ENCODE measurements around the gene ANXA6. TPM values are rescaled to one million over a fixed set of nuclear protein-coding genes. Genes with fewer than 3 reads are reported as not detected.

ANXA6 gene
- total and polyA plus RNA-seq, 9 of the 15 experiments (the other 6 are each of a cell fraction or from before 2014, with no cell fraction given), result 0.70 to 13.2 (median 8.3) TPM

DNA sequence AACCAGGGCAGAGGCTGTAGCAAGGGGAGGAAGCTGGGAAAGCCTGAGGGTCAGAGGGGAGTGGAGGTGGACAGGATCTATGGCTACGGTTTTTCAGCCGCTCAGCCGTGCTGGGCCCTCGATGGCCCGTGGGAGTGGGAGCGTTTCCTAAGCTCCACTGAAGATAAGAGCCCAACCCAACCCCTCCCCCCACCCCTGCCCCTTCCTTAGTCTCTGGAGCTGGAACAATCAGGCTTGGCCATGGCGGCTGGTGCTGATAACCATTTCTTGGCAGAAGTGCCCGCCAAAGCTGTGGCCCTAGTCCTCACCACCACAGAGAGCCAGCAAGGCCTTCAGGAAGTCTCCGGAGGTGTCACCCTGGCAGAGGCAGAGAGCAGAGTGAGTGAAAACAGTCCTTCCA lies 56.4 kb downstream of the ANXA6 start (continued):
- TF ChIP-seq, protein P1, sequence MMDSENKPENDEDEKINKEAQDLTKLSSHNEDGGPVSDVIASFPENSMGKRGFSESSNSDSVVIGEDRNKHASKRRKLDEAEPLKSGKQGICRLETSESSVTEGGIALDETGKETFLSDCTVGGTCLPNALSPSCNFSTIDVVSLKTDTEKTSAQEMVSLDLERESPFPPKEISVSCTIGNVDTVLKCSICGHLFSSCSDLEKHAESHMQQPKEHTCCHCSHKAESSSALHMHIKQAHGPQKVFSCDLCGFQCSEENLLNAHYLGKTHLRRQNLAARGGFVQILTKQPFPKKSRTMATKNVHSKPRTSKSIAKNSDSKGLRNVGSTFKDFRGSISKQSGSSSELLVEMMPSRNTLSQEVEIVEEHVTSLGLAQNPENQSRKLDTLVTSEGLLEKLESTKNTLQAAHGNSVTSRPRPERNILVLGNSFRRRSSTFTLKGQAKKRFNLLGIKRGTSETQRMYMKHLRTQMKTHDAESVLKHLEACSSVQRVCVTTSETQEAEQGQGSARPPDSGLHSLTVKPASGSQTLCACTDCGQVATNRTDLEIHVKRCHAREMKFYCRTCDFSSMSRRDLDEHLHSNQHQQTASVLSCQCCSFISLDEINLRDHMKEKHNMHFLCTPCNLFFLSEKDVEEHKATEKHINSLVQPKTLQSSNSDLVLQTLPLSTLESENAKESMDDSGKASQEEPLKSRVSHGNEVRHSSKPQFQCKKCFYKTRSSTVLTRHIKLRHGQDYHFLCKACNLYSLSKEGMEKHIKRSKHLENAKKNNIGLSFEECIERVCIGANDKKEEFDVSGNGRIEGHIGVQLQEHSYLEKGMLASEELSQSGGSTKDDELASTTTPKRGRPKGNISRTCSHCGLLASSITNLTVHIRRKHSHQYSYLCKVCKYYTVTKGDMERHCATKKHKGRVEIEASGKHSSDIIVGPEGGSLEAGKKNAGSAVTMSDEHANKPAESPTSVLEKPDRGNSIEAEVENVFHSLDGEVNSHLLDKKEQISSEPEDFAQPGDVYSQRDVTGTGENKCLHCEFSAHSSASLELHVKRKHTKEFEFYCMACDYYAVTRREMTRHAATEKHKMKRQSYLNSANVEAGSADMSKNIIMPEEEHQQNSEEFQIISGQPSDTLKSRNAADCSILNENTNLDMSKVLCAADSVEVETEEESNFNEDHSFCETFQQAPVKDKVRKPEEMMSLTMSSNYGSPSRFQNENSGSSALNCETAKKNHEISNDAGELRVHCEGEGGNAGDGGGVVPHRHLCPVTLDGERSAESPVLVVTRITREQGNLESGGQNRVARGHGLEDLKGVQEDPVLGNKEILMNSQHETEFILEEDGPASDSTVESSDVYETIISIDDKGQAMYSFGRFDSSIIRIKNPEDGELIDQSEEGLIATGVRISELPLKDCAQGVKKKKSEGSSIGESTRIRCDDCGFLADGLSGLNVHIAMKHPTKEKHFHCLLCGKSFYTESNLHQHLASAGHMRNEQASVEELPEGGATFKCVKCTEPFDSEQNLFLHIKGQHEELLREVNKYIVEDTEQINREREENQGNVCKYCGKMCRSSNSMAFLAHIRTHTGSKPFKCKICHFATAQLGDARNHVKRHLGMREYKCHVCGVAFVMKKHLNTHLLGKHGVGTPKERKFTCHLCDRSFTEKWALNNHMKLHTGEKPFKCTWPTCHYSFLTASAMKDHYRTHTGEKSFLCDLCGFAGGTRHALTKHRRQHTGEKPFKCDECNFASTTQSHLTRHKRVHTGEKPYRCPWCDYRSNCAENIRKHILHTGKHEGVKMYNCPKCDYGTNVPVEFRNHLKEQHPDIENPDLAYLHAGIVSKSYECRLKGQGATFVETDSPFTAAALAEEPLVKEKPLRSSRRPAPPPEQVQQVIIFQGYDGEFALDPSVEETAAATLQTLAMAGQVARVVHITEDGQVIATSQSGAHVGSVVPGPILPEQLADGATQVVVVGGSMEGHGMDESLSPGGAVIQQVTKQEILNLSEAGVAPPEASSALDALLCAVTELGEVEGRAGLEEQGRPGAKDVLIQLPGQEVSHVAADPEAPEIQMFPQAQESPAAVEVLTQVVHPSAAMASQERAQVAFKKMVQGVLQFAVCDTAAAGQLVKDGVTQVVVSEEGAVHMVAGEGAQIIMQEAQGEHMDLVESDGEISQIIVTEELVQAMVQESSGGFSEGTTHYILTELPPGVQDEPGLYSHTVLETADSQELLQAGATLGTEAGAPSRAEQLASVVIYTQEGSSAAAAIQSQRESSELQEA (IDR thresholded peaks at IDR 0.05; ENCODE audit: low read depth), result no peak
- TF ChIP-seq POLR2AphosphoS5 (IDR thresholded peaks at IDR 0.05; ENCODE audit: control insufficient read depth, insufficient read depth, low read depth, low read length) (no peak), POLR2A (conservative IDR thresholded peaks at IDR 0.05) (no peak), RNF2 (IDR thresholded peaks at IDR 0.05) (peak; percentile 77; the same call in 1 of the 2 replicates), KDM5B (IDR thresholded peaks at IDR 0.05; ENCODE audit: insufficient replicate concordance, low read depth, low read length) (no peak), MEF2D (tag; conservative IDR thresholded peaks at IDR 0.05; ENCODE audit: low read depth) (0 out of 2 replicates have a peak, but pooled peaks have one; percentile 17), KLF6 (CRISPR knock-in tag; IDR thresholded peaks at IDR 0.05; ENCODE audit: borderline replicate concordance) (no peak), ZNF324 (CRISPR knock-in tag; IDR thresholded peaks at IDR 0.05) (no peak), RFX1 (IDR thresholded peaks at IDR 0.05) (no peak), MTF1 (CRISPR knock-in tag; IDR thresholded peaks at IDR 0.05; ENCODE audit: borderline replicate concordance) (no peak), ZNF175 (CRISPR knock-in tag; IDR thresholded peaks at IDR 0.05; ENCODE audit: low read depth) (peak; percentile 24), ZNF830 (CRISPR knock-in tag; IDR thresholded peaks at IDR 0.05) (no peak), BRCA1 (IDR thresholded peaks at IDR 0.05) (no peak), BRCA1 (CRISPR knock-in tag; IDR thresholded peaks at IDR 0.05) (no peak)
- TF ChIP-seq, protein P2, sequence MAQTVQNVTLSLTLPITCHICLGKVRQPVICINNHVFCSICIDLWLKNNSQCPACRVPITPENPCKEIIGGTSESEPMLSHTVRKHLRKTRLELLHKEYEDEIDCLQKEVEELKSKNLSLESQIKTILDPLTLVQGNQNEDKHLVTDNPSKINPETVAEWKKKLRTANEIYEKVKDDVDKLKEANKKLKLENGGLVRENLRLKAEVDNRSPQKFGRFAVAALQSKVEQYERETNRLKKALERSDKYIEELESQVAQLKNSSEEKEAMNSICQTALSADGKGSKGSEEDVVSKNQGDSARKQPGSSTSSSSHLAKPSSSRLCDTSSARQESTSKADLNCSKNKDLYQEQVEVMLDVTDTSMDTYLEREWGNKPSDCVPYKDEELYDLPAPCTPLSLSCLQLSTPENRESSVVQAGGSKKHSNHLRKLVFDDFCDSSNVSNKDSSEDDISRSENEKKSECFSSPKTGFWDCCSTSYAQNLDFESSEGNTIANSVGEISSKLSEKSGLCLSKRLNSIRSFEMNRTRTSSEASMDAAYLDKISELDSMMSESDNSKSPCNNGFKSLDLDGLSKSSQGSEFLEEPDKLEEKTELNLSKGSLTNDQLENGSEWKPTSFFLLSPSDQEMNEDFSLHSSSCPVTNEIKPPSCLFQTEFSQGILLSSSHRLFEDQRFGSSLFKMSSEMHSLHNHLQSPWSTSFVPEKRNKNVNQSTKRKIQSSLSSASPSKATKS (CRISPR knock-in tag; IDR thresholded peaks at IDR 0.05), result no peak
- TF ChIP-seq, protein P3, sequence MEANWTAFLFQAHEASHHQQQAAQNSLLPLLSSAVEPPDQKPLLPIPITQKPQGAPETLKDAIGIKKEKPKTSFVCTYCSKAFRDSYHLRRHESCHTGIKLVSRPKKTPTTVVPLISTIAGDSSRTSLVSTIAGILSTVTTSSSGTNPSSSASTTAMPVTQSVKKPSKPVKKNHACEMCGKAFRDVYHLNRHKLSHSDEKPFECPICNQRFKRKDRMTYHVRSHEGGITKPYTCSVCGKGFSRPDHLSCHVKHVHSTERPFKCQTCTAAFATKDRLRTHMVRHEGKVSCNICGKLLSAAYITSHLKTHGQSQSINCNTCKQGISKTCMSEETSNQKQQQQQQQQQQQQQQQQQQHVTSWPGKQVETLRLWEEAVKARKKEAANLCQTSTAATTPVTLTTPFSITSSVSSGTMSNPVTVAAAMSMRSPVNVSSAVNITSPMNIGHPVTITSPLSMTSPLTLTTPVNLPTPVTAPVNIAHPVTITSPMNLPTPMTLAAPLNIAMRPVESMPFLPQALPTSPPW (CRISPR knock-in tag; IDR thresholded peaks at IDR 0.05), result peak; percentile 66
